HG03196 (cell line): ENCODE results near the gene BTLA.
A peak's percentile ranks its signal among the peaks of the same experiment; 100 is the strongest.
"Not testable (repeated sequence)": the region's sequence is repeated elsewhere in the genome, so short reads cannot be mapped to it uniquely, and the experiment has no call there.

Experiments
- ATAC-seq: cut with Tn5 transposase; IDR thresholded peaks from one replicate; pipeline ENCODE4 v1.9.1; 2021; ENCODE audit not compliant: unreplicated experiment

BTLA gene, protein sequence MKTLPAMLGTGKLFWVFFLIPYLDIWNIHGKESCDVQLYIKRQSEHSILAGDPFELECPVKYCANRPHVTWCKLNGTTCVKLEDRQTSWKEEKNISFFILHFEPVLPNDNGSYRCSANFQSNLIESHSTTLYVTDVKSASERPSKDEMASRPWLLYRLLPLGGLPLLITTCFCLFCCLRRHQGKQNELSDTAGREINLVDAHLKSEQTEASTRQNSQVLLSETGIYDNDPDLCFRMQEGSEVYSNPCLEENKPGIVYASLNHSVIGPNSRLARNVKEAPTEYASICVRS

DNA sequence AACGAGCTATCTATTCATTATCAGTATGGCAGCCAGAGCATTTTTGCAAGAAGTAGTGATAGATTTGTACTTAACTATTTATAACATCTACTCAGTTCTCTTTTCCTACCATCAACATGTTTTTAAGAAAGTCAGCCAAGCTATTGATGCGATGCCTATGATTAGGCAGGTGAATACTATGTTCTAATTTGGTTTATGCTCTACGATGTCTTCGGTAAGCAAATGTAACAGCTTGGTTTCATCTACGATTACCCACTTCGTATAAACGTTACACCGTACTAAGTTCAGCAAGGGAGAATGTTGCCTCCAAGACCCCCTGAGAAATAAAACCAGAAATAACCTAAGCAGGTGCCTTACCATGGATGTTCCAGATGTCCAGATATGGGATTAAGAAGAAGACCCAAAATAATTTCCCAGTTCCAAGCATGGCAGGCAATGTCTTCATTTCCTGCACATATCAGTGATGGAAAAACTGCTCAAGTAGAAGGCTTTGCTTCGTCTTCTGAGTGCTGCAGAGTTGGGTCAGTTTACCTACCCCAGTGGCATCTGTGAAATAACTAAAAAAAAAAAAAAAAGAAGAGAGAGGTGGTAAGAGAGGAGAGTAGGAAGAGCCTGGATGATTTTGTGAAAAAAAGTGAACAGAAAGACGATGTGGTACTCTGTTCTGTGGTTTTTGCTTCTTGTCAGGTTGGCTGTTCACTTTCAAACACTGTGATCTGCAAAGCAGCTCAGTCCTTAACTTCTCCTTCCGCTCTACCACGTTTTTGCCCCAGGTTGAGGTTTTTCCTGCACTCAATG is at the start of gene BTLA:
Gene BTLA (minus strand): TSS at position 559 of the 798 bp plus-strand sequence. CDS start 114 bp downstream, at position 445.
- peak; percentile 66 for ATAC-seq

DNA sequence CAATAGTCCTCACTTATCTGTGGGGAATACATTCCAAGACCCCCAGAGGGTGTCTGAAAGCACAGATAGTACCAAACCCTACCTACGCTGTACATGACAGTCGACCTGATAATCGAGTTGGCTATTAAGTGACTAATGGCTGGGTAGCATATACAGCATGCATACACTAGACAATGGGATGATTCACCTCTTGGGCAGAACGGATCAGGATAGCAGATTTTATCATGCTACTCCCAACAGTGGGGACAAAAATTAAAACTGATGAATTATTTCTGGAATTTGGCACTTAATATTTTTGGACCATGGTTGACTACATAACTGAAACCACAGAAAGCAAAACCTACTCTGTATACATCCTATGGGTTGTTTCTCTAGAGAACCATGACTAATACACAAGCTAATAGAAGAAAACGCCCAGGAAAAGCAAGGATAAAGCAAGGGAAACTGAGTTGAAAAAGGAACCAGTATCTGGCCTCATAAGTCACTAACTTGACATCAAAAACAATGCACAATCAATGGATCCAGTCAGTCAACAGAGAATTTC is 47.0 kb upstream of the BTLA start:
- ATAC-seq: no peak

DNA sequence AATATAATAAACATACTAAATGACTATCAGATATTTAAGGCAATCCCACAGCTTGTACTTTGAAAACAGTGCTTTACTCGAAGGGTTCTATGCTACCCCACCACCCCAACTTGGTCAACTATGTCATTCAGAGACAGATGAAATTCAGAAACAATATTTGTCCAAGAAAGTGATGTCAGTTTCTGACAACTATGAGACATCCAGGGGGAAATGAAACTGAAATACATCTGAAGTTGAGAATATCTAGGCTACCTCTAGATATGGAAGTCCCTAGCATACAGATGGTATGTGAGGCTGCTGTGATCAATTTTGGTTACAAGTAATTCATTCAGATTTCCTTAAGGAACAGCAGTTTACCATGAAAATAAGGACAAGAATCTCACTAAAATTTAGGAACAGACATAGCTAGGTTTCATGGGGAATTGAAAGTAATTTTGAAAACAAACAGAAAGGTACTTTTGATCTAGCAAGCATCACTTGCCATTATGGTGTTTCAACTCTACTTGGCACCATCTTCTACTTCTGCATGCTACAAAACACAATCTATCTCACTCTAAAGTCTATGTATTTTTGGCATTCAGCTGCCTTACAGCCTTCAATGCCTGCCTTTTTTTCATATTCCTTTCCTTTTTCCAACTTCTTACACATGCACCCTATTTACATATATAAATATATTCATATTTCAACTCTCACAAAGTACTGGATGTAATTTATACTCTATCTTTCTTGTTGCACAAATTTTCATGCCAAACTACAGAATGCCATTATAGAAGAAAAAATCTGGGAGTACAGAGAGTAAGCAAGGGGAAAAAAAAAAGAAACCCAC is 40.8 kb upstream of the BTLA start:
- peak; percentile 84 for ATAC-seq

DNA sequence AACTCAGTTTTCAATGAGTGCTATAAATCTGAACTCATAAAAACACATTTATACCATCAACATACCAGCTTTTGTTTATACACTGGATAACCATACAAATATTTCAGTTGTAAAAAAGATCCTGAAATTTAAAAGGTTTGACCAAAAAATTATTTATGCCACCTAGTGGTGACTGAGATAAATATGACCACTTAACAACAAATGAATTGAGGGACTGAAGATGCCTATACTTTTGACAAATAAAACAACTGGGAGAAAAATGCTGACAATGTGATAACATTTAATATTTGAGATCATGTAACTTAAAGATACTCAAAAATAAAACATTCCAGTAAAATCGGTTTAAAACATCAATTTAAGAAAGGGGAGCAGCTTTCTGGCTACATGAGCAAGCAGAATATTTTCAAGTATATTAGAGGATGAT is 32.1 kb upstream of the BTLA start:
- no peak for ATAC-seq

DNA sequence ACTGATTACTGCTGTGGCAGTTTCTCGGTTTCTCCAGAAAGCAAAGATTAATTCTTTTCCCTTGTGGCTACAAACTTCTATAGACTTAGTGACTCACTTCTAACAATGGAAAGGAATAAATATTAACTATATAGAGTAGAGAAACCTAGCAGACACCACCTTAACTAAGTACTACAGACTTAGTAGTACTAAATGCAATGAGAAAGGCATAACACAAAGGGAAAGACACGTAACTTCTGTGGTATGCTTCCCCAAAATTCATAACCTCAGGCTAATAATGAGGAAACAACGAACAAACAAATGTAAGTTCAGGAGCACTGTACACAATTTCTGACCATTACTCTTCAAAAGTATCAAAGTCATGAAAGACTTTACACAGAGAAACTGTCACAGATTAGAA is 31.3 kb upstream of the BTLA start:
- no peak for ATAC-seq

DNA sequence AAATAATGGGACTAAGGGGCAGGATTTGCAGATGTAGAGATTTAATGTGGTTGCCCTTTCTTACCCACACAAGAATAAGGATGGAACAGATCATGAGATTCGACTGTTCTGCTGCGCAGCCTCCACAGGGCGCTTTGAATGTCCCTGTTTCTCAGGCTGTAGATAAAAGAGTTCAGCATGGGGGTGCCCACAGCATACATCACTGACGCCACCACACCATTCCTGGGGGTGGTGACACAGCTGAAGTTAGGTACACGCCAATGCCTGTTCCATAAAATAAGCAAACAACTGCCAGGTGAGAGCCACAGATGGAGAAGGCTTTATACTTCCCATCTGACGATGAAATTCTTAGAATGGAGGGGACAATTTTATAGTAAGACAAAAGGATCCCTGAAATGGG is 24.9 kb upstream of the BTLA start:
- not testable (repeated sequence) for ATAC-seq

DNA sequence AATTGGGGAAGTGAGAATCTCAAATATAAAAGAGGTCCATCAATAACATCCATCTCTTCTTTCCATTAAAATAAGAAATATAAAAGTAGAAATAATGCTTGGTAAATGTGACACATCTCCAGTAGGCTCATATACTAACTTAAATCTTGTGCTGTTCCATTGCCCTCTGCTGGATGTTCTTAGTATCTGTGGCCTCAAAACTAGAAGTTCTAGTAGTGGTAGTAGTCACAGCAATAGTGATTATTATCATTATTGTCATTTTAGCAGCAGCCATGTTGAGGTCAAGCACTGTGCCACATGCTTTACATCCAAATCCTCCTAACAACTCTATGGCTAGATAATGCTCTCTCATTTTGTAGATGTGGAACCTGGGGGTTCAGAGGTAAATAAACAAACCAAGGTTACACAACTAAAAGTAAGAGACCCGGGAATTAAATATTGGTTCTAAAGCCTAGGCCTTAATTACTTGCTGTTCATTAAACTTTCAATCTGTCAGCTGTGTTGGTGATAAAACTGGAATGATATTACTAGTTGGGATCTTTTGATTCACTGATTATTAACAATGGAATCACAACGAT is 20.2 kb upstream of the BTLA start:
- peak; percentile 52 for ATAC-seq

DNA sequence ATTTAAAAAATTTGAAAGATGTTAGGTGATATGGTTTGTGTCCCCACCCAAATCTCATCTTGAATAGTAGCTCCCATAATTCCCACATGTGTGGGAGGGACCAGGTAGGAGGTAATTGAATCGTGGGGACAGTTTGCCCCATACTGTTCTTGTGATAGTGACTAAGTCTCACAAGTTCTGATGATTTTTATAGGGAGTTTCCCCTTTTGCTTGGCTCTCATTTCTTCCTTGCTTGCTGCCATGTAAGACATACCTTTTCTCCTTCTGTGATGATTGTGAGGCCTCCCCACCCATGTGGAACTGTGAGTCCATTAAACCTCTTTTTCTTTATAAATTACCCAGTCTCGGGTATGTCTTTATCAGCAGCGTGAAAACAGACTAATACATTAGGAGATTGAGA is 19.7 kb upstream of the BTLA start:
- ATAC-seq: not testable (repeated sequence)

DNA sequence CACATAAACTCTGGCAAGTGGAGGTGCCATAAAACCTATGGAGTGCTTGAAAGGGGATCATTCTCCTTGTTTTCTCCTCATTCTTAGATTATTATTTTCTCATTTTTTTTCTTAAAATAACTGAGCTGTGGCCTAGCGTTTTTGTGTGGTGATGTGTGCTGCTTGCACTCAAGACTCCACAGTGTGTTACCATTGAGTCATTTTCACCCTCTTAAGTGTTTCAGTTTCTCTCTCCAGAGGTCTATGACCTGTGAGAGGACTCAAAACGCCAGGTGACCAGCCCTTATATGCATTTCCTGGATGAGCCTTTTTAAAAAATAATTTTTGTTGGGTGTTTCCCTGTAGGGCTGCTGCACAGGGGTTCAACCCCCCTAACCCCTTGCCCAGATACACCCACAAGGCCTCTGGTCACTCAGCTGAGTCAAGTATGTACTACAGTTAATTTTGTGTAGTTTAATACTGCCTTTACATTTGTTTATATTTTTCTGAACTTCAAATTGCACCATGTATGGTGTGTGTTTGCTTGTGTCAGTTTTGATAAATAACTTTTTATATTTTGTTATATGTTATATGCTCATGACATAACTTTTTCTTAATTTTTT is 15.4 kb upstream of the BTLA start:
- peak; percentile 98 for ATAC-seq

DNA sequence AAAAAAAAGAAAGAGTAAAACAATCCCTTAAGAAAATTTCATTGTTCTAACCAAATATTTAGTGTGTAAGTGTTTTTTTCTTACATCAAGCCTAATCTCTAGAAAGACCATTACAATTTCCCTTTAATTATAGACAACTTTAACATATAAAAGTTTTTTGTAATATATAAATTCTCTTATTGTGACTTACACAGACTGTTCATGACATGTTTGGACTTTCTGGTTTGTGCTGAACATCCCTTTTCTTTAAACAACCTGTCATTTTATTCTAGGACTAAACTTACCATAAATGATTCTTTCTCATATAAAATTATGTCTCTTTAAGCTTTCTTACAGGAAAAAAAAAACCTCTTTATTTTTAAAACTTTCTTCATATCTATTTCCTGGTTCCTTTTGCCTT is 13.0 kb upstream of the BTLA start:
- no peak for ATAC-seq

DNA sequence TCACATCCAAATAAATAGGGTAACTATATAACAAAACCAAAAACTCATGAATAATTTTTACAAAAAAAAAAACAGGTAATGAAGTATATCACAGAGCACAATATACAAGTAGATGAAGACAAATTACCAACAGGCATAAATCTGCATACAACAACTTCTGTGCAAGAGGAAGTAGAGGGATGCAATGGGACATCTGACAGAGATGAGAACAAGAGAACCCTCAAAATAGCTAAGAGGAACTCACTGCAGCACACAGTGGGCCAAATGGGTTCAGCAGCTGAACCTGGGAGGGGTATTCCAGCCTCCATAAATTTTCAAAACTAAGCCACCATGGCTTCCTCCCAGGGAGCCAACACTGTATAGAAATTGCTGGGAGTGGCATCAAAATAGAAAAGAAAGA is 9.6 kb upstream of the BTLA start:
- ATAC-seq: no peak

DNA sequence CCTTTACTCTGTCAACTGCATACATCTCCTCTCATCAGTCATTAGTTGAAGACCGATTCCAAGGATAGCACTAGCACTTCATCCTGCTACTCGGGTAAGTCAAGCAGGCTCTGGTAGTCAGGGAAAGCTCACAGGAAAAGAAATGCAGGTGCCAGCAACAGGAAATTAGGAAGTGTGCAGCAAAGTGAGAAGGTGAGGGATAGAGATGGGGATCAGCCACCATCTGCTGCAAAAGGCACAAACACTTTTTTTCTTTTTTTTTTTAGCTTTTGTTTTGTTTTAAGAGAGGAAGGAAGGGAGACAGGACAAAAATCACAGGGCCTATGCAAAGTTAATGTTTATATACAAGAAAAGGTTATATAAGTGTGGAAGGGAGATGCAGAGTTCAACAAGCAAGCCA is 9.0 kb upstream of the BTLA start:
- ATAC-seq: no peak

DNA sequence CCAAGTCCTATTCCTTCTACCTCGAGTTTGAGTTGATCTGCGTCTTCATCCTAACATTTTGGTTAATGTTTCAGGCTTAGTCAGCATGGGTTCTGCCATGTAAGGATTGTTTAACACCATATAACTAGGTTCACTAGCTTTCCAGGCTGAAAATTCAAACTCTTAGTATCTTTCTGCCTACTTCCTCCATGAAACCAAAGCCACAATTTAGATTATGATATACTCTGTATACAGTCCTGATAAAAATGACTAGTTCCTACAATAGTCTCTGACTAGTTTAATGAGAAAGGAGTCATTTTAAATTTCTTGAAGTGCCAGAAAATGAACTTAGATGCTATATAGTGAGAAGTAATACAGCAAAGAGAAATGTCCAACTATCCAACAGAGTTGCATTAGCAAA is 6.6 kb upstream of the BTLA start:
- no peak for ATAC-seq

DNA sequence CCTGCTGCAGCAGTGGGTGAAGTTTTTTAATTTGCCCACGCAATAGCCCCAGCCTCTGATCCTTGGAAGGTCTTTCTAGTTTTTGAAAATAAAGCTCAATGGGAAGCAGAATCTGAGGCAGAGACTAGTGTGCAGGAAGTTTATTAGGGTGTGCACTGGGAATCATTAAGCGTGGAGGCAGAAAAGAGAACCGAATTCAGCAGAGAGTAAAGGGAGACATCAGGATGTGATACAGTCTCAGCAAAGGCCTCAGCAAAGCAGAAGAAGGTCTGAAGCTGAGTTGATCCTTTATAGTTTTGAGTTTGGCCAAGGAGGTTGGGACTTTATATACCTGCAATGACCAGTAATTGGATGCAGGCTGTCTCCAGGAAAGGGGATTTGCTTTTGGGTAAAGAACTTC is 4.9 kb upstream of the BTLA start:
- no peak for ATAC-seq

DNA sequence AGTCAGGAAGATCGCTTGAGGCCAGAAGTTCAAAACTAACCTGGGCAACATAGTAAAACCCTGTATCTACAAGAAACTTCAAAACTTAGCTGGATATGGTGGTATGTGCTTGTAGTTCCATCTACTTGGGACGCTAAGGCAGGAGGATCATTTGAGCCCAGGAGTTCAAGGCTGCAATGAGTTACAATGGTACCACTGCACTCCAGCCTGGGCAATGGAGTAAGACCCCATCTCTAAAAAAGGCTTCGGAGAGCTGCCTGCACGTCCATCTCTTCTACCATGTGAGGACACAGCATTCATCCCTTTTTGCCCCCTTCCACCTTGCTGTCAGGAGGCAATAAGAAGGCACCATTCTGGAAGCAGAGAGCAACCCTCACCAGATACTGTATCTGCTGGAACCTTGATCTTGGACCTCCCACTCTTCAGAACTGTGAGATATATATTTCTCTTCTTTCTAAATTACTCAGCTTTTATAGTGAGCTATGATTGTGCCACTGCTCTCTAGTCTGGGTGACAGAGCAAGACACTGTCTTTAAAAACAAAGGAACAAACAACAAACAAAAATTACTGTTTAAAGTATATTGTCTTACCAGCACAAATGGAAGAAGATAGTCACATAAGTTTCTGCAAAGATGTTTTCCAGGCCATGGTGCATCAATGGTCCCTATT is 4.2 kb upstream of the BTLA start:
- ATAC-seq: no peak

DNA sequence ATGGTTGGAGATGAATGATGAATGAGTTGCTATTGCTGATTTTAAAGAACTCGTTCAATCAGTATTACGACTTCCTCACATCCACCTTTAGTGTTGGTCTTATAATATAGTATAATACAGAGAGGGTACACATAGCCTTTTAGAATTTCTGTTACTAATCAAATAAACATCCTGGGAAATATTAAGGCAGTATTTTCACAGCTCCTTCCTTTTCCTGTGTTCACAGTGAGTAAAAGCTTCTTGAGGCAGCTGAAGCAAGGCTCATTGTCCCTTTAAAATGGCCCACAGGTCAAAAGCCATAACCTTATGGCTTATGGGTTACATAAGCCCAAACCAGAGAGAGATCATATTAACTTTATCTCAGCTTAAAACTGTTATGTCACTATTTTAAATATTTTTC is 1.3 kb upstream of the BTLA start:
- no peak for ATAC-seq

DNA sequence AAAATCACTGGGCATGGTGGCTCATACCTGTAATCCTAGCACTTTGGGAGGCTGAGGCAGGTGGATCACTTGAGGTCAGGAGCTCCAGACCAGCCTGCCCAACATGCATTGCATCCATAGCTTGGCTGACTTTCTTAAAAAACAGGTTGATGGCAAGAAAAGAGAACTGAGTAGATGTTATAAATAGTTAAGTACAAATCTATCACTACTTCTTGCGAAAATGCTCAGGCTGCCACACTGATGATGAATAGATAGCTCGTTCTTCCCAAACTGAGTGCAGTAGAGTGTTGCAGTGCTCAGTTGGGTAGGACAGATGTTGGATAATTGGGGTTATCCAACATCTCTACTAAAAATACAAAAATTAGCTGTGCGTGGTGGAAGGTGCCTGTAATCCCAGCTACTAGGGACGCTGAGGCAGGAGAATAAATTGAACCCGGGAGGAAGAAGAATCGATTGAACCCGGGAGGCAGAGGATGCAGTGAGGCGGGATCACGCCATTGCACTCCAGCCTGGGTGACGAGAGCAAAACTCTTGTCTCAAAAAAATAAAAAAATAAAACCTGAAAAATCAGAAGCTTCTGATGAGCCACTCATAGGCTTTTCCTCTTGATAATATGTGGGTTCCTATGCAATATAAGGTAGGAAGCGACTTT is 1.2 kb downstream of the BTLA start:
- no peak for ATAC-seq

DNA sequence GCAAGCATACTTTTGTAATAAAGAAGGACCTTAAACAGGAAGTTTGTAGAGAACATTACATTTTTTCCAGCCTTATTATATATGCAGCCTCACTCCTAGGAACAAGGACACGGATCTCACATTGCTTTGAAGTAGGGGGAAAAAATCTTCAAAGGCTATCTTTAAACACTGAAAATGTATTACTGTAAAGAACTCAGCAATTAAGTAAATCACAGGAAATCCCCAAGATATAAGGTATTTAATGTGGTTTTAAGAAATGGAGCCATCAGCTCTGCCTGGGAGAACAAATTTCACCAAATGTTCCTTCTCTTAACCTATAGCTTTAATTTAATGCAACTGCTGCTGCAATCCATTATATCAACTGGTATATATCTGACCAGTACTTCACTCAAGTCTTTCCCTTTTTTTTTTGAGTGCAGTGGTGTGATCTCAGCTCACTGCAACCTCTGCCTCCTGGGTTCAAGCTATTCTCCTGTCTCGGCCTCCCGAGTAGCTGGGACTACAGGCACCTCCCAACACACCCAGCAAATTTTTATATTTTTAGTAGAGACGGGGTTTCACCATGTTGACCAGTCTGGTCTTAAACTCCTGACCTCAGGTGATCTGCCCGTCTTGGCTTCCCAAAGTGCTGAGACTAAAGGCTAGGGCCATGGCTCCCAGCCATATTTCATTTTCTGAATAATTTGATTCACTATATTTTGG is 2.8 kb downstream of the BTLA start:
- ATAC-seq: no peak

DNA sequence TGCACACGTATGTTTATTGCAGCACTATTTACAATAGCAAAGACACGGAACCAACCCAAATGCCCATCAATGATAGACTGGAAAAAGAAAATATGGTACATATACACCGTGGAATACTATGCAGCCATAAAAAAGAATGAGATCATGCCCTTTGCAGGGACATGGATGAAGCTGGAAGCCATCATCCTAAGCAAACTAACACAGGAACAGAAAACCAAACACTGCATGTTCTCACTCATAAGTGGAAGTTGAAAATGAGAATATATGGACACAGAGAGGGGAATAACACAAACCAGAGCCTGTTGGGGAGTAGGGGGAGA is 4.9 kb downstream of the BTLA start:
- not testable (repeated sequence) for ATAC-seq
